Stimulated activated CD4-positive, alpha-beta T cell treated with anti-CD3 and anti-CD28 coated beads, Interleukin-1b, Interleukin-23, amount 100 ng/mL, for 1 hour (primary cell): ENCODE results near the gene TTLL4.
"Not testable (repeated sequence)": the region's sequence is repeated elsewhere in the genome, so short reads cannot be mapped to it uniquely, and the experiment has no call there.

Source experiments
- DNase-seq, 2 donors: peaks; one replicate each; pipeline ENCODE4 v3.0.0-alpha.2; 2020; ENCODE audit warnings: low read depth in 2 of 2

TTLL4 gene

DNA sequence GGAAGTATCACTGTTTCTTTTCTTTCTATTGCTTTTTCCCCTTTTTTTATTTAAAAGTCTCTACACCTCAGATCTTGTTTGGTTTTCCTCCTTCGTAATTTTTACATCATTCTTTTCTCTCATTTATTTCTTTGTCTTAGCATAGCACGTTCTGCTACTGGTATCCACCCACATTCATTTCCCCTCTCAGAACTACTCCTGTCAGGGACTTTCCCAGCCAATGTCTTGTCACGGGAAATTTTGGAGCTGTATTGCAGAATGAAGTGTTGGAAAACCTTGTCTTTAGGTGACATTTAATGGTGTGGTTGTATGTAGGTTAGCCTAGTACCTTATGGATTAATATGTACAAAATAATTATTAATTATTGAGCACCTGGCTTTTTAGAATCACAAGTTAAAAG lies 34.0 kb downstream of the TTLL4 start:
- no peak for DNase-seq

DNA sequence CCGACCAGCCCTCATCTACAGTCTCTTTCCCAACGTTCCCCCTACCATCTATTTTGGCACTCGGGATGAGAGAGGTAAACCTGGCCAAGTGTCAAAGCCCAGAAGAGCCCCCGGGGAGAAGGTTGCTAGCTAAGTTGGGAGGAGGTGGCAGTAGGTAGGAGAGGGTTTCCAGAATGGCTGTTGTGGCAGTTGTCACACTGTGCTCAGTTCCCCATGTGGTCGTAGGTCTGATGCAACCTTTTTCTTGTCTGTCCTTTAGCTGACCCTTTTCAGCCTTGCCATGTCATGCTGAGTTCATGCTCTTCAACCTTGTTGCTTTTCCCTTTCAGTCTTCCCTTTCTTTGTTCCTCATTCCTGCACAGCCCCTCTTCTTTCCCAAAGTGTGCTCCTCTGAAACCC lies 34.5 kb downstream of the TTLL4 start:
- DNase-seq, result no peak

DNA sequence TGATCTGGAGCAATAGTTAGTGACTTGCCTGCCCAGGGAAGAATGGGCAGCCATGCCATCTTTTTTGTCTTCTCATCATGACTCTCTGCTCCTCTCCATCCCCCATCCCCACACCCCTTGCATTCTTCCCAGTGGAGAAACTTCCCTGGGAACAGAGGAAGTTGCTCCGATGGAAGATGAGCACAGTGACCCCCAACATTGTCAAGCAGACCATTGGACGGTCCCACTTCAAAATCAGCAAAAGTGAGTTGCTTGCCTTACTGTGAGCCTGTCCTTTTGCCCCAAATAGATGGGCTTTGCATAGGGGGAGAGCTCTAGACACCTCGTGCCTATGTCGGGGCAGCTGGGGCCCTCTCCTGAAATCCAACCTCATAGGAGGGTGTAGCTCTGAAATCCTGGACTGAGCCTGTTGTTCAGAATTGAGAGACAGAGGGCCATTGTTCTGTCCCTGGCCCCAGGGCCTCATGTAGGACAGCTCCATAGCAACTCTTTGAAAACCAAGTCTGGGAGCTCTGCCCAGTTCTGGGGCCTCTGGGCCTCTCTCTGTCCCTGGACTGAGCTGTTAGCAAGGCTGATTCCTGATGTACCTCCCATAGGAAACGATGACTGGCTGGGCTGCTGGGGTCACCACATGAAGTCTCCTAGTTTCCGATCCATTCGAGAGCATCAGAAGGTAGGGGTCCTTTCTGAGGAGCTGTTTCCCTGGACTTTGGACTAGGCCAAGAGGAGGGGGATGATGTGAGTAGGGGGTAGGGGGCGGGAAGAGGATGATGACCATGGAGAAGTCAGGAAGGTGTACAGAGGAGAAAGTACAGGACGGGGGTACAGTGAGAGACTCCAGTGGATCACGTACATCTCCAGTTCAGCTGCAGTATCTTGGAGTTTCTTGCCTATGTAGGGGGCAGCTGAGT lies 35.2 kb downstream of the TTLL4 start:
- no peak for DNase-seq

DNA sequence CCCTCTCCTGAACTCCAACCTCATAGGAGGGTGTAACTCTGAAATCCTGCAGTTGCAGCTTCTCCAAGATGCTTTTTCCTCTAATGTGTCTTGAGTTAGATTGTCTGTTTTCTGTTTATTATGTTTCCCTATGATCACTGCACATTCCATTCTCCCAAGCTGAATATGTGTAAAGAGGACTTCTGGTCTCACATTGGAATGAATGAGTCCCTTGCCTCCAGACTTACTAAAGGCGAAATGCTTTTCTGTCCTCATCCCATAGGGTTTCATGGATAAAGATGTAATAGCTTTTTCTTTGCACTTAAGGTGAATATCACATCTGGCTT lies 35.8 kb downstream of the TTLL4 start:
- no peak for DNase-seq

DNA sequence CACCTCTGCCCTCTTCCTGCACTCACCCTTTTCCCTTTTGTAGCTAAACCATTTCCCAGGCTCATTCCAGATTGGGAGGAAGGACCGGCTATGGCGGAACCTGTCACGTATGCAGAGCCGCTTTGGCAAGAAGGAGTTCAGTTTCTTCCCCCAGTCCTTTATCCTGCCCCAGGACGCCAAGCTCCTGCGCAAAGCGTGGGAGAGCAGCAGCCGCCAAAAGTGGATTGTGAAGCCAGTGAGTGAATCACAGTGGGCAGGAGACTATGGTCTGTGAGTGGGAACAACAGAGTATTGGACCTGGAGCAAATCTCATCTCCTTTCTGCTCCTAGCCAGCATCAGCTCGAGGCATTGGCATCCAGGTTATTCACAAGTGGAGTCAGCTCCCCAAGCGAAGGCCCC lies 36.3 kb downstream of the TTLL4 start:
- no peak for DNase-seq

DNA sequence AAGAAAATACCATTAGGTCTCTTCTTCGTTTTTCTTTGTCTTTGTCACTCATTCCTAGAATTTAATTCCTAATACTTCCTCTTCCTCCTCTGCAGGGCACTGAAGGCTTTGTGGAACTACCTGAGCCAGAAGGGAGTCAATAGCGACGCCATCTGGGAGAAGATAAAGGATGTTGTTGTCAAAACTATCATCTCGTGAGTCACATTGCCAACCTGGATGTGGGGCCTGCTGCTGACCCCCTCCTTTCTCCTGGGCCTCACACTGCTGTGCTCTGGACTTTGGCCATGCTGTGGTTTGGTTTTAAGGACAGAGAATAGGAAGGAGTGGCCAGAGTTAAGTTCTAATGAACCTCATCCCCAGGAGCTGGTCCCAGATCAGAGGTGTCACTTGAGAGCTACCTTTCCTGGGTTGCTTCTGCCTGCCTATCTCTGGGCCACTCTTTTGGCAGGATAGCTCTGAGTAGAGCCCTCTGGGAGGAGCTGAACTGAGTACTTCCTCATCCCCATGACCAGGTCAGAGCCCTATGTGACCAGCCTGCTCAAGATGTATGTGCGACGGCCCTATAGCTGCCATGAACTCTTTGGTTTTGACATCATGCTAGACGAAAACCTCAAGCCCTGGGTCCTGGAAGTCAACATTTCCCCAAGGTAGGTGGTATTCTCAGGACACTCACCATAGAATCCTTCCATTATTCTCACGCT lies 38.3 kb downstream of the TTLL4 start:
- no peak for DNase-seq

DNA sequence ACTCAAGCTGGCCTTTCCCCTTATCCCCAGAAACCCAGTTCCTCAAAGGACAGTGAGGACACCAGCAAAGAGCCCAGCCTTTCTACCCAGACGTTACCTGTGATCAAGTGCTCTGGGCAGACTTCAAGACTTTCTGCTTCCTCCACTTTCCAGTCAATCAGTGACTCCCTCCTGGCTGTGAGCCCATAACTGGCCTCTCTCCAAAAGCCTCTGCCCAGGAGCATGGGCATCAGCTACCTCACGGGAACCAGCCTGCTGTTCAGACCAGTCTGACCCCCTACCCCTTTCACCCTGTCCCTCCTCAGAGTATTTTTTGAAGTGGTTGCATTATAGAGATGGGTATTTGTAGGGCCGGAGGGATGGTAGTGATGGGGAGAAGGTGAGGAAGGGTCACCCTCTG lies 43.6 kb downstream of the TTLL4 start:
- DNase-seq, result no peak

DNA sequence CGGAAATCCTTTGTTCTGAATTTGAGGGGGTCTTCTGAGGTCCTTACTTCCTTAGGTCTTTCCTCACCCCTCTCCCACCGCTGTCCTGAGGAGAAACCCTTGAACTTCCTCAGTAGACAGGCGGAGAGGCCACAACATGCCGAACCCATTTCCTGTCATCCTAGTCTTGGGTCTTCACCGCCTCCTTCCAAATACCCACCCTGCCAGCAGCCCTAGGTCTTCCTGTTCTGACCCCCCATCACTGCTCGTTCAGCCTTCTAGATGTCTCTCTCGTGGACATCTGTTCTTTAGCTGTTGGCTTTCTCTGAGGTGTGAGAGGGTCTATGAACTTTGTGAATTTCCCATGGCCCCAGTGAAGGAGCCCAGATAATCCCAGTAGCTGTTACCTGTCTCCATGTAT lies 44.1 kb downstream of the TTLL4 start:
- no peak for DNase-seq

DNA sequence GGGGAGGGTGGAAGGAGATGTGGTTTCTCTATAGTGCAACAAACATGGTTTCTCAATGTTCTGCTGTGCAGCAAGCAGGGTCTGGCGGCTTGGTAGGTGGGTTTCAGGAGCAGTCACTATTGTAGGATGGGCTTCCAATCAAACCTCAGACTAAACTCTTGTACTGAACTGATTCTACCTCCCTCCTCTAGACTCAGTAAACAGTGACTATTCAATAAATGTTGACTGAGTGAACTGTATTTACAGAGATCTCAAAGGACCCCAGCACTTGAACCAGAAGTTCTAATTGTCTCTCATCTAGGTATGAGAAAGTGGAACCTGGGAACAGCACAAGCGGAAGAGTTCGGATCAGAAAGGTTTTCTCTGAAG lies 44.5 kb downstream of the TTLL4 start:
- DNase-seq, result no peak

DNA sequence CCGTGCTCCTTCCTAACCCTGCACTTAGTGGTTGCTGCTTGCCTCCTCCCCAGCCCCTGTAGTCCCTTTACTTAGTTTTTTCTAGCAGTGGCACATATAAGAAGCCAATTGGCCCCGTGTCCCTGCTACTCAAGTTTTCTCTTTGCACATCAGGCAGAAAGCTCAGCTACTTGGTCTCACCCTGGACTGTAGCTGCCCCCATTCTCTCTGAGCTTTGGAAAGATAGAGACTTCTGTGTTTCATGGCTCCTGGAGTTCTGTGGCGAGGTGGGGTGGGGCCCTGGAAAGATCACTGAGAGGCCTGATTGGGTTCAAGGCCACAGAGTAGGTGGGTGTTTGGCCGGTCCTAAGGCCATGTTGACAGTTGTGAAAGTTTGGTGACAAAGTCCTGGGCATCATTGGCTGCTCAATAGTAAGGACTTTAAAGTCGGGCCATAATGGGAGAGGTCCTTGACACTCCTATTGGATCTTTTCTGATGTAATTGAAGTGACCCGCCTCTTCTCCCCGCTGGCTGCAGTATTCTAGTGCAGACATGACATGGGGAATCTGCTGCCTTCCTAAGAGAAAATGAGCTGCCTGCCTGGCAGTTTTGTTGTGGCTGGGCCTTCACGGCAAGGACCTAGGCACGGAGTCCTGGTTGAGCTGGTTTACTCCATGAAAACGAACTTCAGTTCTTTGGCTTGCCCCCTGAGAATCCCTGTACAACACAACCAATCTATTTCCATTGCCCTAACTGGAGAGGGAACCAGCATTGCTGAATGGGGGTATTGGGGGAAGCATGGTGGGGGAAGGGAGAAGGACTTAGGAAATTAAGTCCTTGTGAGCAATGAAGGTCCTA lies 45.2 kb downstream of the TTLL4 start:
- DNase-seq, result no peak

DNA sequence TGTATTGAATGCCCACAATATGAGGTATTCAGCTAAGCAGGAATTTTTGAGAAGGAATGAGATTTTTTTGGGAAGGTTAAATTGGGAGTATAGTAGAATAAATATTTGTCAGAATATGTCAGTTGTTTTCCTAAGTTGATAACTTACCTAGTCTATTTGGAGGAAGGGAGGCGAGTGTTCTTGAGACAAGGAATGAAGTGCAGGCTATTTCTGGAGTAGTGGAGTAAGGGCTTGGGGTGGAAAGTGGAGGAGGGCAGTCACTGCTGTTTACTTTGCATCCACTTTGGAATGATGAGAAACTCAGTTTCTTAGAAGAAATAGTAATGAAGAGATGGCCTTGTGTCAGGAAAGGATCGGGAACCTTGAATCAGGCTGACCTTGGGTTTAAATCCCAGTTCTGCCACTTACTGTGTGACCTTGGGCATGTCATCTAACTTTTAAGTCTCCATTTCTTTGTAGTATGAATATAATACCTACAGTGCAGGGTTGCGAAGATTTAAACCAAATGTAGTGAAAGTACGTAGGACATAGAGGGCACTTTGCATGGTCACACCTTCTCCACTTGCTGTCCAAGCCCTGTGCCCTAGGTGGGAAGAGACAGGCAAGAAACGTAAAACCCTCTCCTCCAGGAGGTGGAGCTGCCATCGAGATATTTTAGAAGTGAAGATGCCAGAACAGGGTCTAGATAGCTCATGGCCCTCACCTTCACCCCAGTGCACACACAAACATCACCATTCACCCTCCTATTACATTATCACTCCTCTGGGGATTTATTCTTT lies 46.2 kb downstream of the TTLL4 start:
- no peak for DNase-seq

DNA sequence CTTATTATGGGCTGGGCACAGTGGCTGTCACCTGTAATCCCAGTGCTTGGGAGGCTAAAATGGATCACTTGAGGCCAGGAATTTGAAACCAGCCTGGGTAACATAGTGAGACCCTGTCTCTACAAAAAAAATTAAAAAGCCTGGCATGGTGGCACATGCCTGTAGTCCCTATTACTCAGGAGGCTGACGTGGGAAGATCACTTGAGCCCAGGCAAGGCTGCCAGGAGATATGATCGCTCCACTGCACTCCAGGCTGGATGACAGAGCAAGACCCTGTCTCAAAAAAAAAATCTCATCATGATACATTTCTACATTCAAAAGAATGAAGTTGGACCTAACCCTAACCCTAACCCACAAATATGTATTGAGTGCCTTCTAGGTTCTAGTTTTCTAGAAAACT lies 51.2 kb downstream of the TTLL4 start:
- no peak for DNase-seq

DNA sequence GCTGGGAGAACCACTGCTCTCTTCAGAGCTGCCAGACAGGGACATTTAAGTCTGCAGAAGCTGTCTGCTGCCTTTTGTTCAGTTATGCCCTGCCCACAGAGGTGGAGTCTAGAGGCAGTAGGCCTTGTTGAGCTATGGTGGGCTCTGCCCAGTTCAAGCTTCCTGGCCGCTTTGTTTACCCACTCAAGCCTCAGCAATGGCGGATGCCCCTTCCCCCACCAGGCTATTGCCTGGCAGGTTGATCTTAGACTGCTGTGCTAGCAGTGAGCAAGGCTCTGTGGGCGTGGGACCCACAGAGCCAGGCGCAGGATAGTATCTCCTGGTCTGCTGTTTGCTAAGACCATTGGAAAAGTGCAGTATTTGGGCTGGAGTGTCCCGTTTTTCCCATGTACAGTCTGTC lies 62.1 kb downstream of the TTLL4 start:
- DNase-seq, result not testable (repeated sequence)

DNA sequence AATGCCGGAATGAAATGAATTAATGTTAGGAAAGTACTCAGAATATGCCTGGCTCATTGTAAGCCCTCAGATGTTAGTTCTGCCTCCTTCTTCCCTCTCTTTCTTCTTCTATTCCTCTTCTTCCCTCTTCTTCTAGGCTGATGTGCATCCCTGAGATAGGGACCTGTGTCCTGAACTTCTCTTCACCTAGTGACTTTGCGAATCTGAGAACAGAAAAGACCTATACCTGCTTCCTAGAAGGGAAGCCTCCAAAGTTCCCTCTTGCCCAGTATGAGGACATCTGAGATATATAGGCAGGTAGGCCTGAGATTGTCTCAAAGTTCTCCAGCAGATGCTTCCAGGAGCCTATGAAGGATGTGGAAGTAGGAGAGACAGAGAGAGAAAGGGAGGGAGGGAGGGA lies 63.2 kb downstream of the TTLL4 start:
- no peak for DNase-seq

DNA sequence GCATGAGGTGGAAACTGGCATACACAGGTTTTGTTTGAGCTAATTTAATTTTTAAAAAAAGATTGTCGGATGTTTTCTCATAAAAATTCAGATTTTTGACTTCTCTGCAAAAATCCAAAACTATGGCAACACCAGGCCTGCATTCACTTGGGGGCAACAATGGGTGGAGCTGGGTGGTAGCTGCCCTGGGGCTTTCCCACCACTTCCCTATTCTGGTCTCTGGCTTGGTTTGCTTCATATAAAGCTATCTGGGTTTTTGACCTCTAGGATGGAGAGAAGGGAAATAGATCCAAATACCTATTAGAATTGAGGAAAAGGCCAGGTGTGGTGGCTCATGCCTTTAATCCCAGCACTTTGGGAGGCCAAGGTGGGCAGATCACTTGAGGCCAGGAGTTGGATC lies 65.9 kb downstream of the TTLL4 start:
- DNase-seq, result no peak

DNA sequence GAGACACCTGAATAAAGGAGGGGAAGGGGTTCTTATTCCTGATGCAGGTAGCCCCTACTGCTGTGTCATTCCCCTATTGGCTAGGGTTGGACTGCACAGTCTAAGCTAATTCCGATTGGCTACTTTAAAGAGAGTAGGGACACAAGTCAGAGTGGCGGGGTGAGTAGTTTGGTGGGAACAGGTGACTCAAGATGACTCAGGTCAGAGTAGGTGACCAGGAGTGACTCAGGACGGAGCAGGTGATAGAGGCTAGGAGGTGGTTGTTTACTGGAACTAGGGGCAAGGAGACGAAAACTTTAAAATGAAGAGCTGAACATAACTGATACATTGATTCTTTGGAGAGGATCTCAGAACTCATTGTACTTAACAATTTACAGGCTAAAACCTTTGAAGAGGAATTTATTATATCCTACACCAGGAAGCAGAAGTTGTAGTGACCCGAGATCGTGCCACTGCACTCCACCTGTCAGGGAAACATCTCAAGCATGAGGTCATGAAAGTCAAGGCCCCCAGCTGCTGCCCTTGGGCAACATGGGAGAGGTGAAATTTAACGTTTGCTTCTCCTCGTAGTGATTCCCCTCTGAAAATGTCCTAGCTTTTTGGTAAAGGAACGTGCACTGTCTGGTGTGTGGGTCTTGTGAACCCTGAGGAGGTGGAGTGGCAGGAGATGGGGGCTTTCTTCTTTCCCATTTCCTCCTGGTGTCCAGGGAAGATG lies 66.8 kb downstream of the TTLL4 start:
- DNase-seq, result no peak

DNA sequence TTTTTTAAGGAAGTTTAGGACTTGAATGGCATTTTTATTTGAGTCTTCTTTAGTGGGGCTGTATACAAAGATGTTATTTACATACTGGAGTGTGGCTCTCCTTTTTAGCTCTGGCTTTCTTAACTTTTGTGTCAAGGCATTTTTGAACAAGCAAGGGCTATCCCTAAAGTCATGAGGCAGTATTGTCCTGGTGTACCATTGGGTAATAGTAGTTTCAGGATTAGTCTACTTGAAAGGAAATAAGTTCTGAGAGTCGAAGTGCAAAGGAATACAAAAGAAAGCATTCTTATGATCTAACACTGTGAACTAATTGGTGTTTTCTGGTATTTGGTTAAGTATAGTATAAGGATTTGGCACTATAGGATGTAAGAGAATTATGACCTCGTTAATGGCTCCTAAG lies 69.4 kb downstream of the TTLL4 start:
- no peak for DNase-seq

DNA sequence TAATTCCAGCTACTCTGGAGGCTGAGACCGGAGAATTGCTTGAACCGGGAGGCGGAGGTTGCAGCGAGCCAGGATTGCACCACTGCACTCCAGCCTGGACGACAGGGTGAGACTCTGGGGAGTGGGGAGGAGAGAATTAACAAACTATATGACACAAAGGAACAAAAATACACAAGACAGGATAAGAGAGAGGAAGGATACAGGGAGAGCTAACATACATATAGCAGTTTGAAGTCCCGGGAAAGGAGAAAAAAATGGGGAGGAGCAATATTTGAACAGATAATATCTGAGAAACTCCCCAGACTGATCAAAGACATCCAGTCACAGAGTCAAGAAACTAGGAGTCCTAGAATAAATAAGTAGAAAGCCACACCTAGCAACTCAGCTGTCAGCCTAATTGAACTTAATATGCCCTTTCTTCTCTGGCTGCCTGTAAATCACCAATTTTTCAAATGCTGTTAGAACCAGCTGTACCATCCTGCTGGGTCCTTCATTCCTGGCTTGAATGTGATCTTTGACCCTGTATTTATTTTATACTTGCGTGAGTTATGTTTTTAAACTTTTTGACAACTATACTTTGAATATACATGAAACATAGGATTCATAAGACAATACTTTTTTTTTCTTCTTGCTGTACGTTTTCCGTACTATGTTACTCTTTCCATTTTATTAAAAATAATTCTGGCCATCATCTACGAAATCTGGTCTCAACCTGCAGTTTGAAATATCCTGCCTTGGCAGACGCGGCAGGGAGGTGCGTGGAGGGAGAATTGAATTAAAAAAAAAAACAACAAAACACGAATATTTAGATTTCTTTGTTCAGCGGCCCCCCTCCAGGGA lies 70.4 kb downstream of the TTLL4 start:
- DNase-seq, result no peak

DNA sequence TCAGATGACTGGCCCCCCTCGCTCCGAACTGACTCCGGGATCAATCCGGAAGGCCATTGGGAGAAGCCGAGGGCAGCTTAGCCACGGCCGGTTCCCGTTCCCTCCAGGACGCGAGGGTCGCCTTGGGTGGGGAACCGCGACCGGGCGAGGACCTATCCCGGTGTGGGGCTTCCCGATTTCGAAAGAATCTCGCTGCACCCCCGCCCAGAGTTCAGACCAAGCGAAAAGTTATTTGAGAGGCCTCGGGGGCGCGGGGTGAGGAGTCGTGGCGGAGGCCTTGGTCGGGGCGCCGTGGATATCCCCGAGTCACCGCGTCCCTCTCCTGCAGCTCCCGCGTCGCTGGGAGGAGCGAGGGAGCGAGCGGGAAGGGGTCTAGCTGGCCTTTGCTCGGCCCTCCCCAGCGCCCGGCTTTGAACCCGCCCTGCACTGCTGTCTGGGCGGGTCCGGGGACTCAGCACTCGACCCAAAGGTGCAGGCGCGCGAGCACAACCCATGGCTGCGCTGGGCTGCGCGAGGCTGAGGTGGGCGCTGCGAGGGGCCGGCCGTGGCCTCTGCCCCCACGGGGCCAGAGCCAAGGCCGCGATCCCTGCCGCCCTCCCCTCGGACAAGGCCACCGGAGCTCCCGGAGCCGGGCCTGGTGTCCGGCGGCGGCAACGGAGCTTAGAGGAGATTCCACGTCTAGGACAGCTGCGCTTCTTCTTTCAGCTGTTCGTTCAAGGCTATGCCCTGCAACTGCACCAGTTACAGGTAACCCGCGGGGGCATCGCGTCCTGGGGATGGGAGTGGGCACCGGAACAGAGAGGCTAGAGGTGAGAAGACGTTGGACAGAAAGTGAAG lies 71.3 kb downstream of the TTLL4 start, which contains the start of gene CYP27A1:
Gene CYP27A1, plus strand, starts transcription at position 457 of the 837 bp plus-strand sequence. Its CDS starts 36 bp downstream, at position 493.
- no peak for DNase-seq
